AG10803 (cell line): ENCODE data around the gene PDCD11.

Experiments
- DNase-seq: peaks from one replicate; pipeline ENCODE4 v3.0.0; 2010; ENCODE audit warnings: low read depth
- H3K4me3 ChIP-seq: 2 replicates; pipeline ENCODE4 v1.5.1; 2011; ENCODE audit warnings: mild to moderate bottlenecking, low read length, control low read depth
- CTCF ChIP-seq: conservative IDR thresholded peaks from 2 replicates; pipeline ENCODE4 v1.5.1; 2011; ENCODE audit warnings: mild to moderate bottlenecking, low read length, control low read depth, inconsistent platforms

PDCD11 gene

GRCh38 chr10:103445366-103445765, 48.9 kb downstream of the PDCD11 start:
- H3K4me3 ChIP-seq, result no peak overlapping the region
- no peak for TF ChIP-seq CTCF
- DNase-seq, result no peak

DNA sequence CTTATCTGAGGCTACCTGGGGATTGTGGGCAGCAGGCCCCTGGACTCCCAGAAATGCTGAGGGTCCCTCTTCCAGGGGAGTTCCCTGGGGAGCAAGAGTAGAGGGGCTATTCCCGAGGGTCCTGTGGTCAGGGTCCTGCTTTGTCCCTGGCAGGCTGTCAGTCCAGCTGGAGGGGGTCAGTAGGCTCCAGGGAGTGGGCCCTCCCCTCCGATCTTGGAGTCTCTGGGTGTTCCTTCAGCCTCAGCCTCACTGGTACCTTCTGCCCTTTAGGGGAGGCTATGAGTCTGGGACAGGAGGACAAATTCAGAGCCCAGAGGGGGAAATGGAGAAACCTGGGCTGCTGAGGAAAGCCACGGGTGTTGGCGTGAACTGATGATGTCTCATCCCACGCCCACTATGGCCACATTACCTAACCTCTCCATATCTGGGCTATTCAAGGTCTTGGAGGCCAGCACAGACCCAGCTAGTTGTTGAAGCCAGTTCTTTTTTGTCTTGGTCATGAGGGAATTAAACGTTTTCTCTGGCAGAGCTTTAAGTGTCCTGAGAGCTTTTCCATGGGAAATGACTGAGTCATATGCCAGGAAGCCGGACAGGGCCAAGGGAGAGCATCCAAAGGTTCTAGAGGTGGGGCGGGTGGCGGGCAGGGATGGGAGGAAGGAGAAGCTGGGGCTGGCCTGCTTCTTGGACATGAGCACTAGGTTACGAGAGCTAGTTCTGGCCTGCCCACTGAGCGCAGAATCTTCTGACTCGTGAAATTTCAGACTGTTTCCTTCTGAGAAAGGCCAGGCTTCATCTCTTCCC, 49.5 kb downstream of the PDCD11 start:
- TF ChIP-seq CTCF, result no peak
- H3K4me3 ChIP-seq, result no peak overlapping the region
- peak; percentile 88 for DNase-seq

DNA sequence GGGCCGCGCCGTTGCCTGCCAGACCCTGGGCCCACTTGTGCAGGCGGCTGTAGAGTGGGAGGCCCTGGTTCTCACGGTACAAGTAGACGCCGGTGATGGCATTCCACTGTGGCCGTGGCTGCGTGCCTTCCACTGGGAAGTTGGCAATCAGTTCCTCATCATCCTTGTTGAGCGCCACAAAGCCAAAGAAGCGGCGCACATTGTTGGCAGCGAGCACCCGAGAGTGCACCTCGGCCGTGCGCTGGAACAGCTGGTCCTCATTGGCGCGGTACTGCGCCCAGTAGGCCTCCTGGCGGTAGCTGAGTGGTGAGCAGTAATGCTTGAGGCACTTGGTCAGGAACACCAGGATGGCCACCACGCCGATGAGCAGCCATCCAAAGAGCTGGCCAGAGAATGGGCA, 50.8 kb downstream of the PDCD11 start:
- DNase-seq, result no peak
- no peak for TF ChIP-seq CTCF

DNA sequence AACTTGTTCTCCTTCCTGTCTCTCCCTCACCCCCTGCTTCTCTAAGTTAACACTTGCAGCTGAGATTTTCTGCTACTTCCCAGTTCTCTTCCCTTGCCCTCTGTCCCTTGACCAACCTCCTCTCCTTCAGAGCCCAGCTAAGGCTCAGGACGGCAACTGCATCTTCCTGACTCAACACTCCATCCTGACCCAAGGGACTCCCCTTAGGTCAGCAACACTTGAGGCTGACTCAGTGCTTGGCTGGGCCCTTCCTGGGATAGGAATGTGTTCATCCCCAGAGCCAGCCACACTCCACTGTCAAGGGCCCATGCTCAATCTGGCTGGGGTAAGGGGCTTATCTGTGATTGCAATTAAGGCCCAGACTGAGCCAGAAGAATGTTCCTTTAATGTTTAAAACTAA, 52.3 kb downstream of the PDCD11 start:
- TF ChIP-seq CTCF, result no peak
- H3K4me3 ChIP-seq, result peak overlapping the region; percentile 29; the same call in 1 of the 2 replicates
- peak; percentile 87 for DNase-seq

More for the DNA sequence above, 50.8 kb downstream of the PDCD11 start:
- no peak overlapping the region for H3K4me3 ChIP-seq

DNA sequence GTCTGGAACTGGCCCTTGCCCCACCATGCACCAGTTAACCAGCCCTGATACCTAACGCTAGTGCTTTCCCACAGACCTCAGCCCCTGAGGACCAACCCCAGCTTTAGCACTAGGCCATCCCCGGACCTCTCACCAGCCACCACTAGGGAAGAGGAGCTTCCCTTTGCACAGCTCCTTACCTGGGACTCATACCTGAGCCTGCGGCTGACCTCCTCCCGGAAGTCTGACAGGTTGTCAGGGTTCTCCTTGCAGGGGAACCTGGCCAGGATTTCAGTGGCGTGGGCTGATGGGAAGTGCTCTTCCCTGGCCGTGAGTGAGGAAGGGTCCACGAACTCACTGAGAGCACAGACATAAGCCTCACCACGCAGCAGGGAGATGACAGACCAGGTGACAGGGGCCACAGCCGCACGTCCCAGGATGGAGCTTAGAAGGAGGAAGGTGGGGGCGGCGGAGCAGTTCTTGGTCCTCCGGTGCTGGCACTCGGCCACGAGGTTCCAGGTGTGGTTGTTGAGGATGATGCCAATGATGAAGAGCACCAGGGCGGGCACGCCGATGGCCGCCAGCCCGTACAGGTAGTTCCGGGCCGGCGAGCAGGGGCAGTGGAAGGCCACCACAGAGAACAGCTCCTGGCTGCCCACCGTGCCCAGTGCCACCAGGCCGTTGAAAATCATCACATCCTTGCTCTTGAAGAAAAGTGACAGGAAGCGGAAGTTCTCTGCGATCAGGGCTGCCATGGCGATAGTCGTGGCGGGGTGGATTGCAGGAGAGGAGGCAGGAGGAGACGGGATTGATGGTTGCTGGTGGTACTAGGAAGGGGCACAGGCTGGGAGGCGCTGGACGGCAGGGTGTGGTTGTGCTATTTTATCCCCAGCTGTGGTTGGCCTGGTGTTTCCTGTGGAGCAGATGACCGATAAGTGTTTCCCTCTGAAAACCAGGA, 53.0 kb downstream of the PDCD11 start:
- no peak for TF ChIP-seq CTCF
- DNase-seq, result no peak
- peak overlapping the region; percentile 87 for H3K4me3 ChIP-seq

DNA sequence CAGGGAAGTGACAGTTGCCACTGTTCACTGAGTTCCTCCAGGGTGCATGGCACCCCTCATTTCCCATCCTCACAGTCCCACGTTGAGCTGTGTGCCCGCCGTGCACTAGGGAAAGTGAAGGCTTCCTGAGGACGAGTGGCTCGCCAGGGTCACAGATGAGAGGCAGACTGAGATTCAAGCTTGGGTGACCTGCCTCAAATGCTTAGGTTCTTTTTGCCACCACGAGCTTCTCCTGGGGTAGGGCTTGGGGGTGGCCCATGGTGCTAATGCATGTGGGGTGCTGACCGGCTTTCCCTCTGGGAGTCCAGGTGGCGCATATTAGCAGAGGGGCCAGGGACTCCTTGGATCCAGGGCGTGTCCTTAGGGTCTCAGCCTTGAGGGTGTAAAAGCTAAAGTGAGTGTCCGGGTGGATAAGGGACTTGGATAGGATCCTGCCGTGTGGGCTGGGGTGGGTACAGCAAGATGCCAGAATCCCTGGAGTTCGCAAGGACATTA, 53.8 kb downstream of the PDCD11 start:
- no peak for TF ChIP-seq CTCF
- peak overlapping the region; percentile 87 for H3K4me3 ChIP-seq
- DNase-seq, result no peak
